ENCODE results near the gene MOGAT1.

The MOGAT1 gene, protein sequence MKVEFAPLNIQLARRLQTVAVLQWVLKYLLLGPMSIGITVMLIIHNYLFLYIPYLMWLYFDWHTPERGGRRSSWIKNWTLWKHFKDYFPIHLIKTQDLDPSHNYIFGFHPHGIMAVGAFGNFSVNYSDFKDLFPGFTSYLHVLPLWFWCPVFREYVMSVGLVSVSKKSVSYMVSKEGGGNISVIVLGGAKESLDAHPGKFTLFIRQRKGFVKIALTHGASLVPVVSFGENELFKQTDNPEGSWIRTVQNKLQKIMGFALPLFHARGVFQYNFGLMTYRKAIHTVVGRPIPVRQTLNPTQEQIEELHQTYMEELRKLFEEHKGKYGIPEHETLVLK

GRCh38 chr2:222671259-222672067, at the start of gene MOGAT1:
TSS of gene MOGAT1 (plus strand) at chr2:222671658. CDS start at chr2:222671786, 128 bp downstream.
- DNase-seq = no peak

DNA sequence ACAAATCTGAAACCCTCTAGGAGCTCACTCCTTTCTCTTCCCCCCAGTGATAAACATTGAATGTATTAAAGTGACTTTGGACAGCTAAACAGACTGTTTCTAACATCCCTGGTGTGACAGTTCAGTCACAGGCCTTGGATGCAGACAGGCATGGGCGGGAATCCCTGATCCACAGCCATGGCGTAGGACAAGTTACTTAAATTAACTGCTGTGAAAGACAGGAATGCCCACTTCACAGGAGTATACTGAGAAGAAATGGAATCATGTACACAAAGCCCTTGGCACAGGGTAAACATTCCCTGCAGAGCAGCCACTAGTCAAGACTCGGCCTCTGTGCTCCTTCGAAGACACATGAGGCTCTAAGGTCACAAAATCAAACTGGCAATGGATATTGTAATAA, 49.6 kb upstream of the MOGAT1 start:
- DNase-seq = no peak

DNA sequence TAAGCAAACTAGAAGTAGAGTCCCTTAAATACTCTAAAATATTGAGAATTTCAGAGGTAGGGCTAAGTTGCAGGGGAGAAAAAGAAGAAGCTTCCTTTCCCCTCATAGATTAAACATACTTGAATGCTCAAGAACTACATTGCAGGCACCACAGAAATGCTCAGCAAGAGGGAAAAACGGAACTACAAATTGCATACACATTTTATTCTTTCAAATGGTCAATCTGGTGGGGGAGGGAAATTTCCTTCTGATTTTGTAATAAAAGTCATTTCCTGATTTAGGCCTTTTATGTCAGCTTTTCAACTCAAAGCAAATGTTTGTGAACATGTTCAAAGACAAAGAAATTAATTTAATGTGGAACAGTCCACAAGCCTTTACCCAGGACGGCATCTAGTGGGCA, 48.5 kb upstream of the MOGAT1 start:
- no peak for DNase-seq

DNA sequence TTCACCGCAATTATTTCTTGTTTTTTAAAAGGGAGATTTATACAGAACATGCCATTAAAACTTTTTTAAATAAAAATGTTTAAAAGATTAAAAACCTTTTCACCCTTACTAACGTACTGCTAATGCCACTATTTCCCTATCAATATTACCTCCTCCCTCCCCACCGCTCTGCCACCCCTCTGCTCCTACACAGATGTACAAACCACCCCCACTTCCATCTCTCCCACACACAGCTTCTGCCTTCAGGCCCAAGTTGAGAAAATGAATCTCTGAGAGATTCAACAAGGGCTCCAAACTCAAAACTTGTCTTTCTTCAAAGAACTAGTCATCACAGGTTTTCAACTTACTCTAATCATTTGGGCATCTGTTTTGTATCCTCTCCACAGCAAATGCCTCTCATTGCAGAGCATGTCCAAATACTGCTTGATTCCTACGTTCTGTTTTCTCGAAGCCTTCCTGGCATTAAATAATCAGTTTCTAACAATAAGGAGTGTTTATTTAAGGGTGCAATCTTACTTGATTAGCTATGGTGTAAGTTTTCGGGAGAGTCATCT, 47.6 kb upstream of the MOGAT1 start:
- no peak for DNase-seq

DNA sequence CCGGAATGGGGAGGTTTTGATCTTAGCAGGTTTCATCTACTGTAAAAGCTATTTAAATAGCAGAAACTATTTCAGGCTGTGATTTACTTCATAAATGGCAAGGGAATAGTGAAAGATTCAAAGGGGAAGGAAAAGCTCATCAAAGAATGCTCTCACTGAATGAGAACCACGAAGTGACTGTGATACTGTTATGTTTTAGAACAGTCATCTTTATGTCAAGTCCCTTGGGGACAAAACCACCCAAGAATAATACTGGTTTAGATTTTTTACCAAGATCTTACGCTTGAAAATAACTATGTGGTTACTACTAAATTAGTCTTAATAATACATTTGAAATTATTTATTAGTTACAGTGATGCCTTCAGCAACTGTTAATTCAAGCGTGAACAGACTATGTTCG, 43.7 kb upstream of the MOGAT1 start:
- no peak for DNase-seq

DNA sequence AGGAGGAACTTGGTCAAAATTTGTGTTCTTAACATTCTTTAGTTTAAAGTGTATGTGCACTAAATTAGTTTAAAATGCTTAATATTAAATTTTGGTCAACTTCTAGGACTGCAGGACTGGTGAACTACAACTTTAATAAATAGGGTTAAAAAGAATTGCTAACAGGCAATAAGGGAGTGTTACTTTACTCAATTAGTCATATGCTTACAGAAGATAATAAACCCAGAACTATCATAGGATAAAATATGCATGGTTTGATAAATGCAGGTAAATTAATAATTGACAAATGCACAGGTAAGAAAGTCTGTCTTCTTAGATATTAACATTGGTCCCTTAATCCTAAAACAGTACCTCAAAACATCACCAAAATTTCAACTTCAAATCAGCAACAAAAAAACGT, 36.2 kb upstream of the MOGAT1 start:
- no peak for DNase-seq

DNA sequence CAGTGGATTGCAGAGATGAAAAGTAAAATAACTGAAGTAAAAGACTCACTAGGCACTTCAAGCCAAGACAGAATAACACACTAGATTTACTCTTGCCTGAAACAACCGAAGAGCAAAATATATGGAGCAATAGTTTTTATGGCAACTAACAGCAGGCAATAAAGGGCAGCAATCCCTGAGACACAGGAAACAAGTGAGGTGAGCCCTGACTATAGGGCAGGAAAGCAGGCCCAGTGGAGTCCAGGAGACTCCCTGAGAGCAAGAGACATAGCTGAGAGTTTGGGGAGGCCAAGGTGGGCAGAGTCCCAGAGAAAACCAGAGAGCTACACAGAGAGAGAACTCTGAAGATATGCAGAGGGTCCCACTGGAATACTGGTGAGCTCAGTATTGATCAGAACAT, 34.4 kb upstream of the MOGAT1 start:
- no peak for DNase-seq

DNA sequence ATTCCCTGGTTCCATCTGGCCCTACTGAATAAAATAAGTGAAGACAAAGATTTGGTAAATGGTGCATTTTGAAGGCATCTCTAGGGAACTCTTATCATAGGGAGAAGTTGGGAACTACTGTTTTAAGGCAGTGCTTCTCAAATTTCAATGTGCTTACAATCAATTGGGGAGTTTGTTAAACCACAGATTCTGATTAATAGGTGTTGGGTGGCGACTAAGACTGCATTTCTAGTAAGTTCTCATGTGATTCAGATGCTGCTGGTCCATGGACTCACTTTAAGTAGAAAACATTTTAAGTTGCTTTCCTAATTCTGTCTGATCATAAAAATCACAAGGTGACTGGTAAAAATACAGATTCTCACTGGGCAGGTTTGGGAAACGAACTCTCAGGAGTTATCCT, 30.1 kb upstream of the MOGAT1 start:
- DNase-seq = no peak

DNA sequence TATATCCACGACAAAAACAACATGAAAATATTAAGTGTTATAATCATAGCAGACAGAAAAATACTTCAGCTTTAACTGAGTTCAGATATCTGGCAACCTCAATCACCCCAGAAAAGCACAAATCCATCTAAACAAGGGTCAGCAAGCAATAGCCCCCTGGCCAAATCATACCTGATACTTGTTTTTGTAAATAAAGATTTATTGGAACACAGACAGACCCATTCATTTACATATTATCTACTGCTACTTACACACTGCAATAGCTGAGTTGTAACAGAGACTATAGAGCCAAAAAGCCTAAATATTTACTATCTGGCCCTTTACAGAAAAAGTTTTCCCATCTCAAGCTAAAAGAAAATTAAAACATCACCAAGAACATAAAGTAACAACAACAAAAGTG, 28.3 kb upstream of the MOGAT1 start:
- no peak for DNase-seq

DNA sequence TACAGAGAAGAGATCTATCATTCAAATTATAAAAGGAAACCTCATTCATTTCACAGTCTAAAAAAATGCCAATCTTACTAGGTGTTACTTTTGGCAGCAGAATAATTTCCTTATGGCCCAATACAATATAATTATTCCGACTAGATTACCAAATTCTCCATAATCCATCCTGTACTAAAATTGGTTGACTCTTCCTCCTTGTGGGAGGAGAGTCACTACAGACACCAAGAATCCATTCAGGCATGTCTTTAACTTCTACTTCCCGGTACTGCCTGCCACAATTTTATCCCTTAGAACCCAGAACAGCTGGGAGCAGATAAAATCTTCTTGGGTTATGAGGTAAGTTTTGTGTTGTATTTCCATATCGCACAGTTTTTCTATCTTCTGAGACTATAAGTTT, 25.4 kb upstream of the MOGAT1 start:
- no peak for DNase-seq

- DNase-seq = no peak
These were observed 21.7 kb upstream of the MOGAT1 start for GRCh38 chr2:222649801-222650200.

GRCh38 chr2:222651718-222652418, 19.6 kb upstream of the MOGAT1 start:
- DNase-seq = no peak

DNA sequence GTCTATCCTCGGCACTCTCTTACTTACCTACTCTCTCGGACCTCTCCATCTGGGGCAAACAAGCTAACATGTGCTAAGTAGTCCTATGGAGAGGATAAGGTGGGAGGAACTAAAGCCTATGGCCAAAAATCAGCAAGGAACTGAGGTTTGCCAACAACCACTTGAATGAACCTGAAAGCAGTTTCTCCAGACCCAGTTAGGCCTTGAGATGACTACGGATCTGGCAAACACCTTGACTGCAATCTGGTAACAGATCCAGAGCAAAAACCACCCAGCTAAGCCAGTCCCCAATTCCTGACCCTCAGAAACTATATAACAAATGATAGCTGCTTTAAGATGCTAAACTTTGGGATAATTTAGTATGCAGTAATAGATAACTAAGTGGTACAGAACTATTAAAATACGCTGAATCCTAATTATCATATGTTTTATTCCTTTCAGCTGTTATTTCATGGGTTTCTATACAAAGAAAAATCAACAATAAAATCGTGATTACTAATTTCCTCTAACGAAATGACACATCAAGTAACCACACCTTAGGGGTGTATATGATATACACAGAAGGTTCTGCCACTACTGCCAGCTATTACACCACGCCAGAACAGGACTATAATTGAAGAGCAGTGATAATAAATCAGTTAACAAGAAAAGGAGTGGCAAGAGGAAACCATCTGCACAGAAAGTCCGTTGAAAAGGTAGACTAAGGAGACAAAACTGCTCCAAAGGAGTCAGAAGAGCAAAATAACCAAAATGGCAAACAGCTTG, 18.8 kb upstream of the MOGAT1 start:
- no peak for DNase-seq

GRCh38 chr2:222653280-222653679, 18.2 kb upstream of the MOGAT1 start:
- no peak for DNase-seq

DNA sequence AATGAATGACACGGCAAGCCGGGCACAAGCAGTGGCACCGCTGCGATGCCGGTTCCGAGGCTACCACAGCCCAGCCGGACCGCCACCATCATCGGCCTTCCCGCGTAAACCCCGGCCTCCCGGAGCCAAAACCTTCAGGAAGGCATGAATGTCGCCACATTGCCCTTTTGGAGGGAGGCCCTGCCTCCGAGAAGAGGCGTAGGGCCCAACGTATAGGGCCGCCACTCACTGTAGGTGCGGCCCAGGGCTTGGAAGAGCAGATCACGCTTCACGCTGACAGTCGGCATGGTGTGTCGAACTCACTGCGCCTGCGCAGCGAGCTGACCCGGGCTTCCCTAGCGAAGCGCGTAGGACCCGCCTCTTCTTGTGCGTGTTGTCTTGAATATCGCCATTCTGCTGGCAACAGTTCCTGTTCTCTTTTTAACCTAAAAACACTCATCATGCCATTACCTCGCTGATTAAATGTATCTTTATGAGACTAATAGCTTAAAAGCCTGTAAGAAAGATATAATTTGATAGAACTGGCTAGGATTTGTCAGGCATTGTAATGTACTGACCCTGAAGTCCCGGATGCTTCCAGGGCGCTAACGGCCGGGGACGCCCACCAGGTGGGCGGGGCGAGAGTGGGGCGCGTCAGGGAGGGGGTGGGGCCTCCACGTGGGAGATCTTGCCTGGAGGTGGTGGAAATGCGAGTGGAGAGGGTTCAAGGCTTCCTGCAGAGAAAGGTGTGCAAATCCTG, 15.5 kb upstream of the MOGAT1 start, which contains the start of gene FARSB:
Gene FARSB, minus strand, starts transcription at position 306 of the 739 bp plus-strand sequence. Its CDS starts 19 bp downstream, at position 287.
- peak; percentile 74 to 86 (median 84) for DNase-seq

DNA sequence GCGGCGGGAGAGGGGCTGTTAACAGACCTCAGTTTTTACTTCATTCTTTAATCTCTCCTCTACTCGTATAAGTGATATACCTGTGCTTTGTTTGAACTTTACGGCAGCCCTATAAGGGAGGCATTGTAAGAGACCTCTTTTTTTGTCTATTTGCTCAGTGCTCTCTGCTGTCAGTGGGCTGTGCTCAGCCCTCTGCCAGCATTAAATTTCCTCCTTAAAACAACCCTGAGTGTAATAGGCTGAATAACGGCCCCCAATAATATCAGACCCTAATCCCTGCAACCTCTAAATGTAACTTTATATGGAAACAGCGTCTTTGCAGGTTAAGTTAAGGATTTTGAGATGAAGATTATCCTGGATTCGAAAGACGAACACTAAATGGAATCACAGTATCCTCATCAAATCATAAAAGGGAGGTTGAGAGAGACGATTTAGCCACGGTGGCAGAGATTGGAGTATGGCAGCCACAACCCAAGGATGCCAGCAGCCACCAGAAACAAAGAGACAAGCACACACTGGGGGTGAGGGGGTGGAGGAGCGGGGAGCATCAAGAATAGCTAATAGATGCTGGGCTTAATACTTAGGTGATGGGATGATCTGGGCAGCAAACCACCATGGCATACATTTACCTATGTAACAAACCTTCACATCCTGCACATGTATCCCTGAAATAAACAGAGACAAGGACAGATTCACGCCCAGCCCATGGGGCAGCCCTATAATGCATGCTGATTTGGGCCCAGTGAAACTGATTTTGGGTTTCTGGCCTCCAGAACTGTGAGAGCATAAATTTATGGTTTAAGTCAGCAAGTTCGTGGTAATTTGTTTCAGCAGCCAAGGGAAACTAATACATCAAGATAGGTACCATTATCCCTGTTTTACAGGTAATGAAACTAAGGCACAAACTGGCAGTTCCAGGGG, 14.7 kb upstream of the MOGAT1 start:
- DNase-seq = no peak

DNA sequence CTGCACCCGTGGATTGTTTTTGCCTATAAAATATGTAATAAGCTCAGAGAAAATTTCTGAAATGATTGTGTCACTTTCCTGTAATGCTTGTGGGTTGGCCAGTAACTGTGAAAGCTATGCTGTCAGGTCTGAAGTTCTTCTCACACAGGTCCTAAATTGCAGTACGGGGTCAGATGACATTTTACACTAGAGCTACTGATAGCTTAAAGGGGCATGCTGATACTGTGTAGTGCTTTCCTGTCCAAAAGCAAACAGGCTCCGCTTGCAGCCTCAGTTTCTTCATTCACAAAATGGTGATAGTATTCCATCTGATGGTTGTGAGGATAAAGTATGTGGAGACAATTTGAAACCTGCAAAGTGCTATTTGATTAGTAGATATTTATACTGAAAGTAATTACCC, 8.0 kb upstream of the MOGAT1 start:
- no peak for DNase-seq

DNA sequence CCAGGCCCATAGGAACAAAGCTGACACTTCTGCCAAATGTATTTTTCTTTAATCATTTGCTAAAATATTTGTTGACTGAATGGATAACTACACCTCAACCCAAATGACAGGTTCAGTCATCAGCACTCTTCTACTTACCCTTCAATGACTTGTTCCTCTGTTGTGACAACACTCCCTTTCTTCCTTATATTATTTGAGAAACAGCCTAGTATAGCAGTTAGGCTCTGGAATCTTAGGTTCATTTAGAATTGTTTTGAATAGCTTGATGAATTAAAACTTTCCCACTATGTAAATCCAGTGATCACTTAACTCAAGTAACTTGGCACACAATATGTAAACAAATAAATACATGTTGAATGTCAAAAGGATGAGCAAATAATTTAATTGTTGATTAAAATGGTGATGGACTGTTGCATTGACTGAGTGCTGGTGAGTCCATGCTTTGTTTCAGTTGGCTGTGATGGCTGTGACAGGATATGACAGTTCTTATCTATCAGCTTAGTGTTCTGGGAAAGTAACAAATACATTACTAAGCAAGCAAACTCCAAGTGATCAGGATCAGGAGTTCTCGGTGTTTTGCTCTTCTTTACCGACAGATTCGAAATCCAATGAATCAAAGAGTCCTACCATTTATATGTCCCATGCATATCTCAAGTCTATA, 2.8 kb upstream of the MOGAT1 start:
- no peak for DNase-seq

- no peak for DNase-seq
These were observed 2.1 kb upstream of the MOGAT1 start for GRCh38 chr2:222669353-222669752.

Data from activated naive CD4-positive, alpha-beta T cell (primary cell).